IMR-90 (cell line): ENCODE results near the gene LRRC42. TPM values are rescaled to one million over a fixed set of nuclear protein-coding genes. Genes with fewer than 3 reads are reported as not detected.

Experiments used
- ATAC-seq: fragments of 200-7000 bp; cut with Tn5 transposase; 2 replicates; pipeline ENCODE4 v1.9.1; 2020; ENCODE audit warnings: low read depth, mild to moderate bottlenecking, moderate library complexity
- BruUV-seq: library from RNA; stranded (reverse); fragments of 400-500 nt; replicated peaks from 2 replicates; lab custom pipeline; 2021; lab: Mats Ljungman, UMichigan
- CTCF ChIA-PET: fragments of 300-600 bp; formaldehyde crosslinking; extraction: SDS; loops from one replicate; lab custom pipeline; 2021; ENCODE audit warnings: antibody characterized with exemption; lab: Yijun Ruan, JAX
- POLR2A ChIA-PET: fragments of 300-600 bp; sonication (Branson Sonifier 250); formaldehyde crosslinking; loops from one replicate; lab custom pipeline; 2022; ENCODE audit warnings: antibody characterized with exemption; ENCODE audit not compliant: unreplicated experiment; lab: Charles Lee
- DNase-seq: peaks from one replicate; pipeline ENCODE4 v3.0.0; 2013
- H2AFZ ChIP-seq: replicated peaks from 2 replicates; pipeline ENCODE3; 2013; ENCODE audit warnings: low read length, mild to moderate bottlenecking; ENCODE audit not compliant: poor library complexity
- H2AK5ac ChIP-seq: 2 replicates; pipeline ENCODE4 v1.6.1; 2013; ENCODE audit warnings: low read depth, low read length, inconsistent platforms
- H2AK9ac ChIP-seq: replicated peaks from 2 replicates; pipeline ENCODE3; 2013; ENCODE audit warnings: mild to moderate bottlenecking, low read depth, low read length, moderate library complexity; ENCODE audit not compliant: poor library complexity
- H2BK120ac ChIP-seq: 2 replicates; pipeline ENCODE4 v1.6.1; 2013; ENCODE audit warnings: low read depth, low read length, inconsistent platforms
- H2BK15ac ChIP-seq: 3 replicates; pipeline ENCODE4 v1.6.1; 2013; ENCODE audit warnings: low read depth, low read length, inconsistent platforms
- H2BK20ac ChIP-seq: 2 replicates; pipeline ENCODE4 v1.6.1; 2013; ENCODE audit warnings: low read depth, mild to moderate bottlenecking, inconsistent platforms, low read length, moderate library complexity
- H2BK5ac ChIP-seq: 2 replicates; pipeline ENCODE4 v1.6.1; 2013; ENCODE audit warnings: mild to moderate bottlenecking, low read depth, low read length, inconsistent platforms; ENCODE audit not compliant: poor library complexity, severe bottlenecking
- H3K14ac ChIP-seq: replicated peaks from 2 replicates; pipeline ENCODE4 v1.6.1; 2013; ENCODE audit warnings: low read depth, low read length, inconsistent platforms
- H3K18ac ChIP-seq: 2 replicates; pipeline ENCODE4 v1.6.1; 2013; ENCODE audit warnings: low read depth, low read length, control low read depth
- H3K23ac ChIP-seq: 2 replicates; pipeline ENCODE4 v1.6.1; 2013; ENCODE audit warnings: low read depth, low read length, inconsistent platforms
- H3K27ac ChIP-seq: 2 replicates; pipeline ENCODE4 v1.5.1; 2013; ENCODE audit warnings: mild to moderate bottlenecking, control low read depth, low read length; ENCODE audit not compliant: insufficient read depth
- H3K27me3 ChIP-seq: 2 replicates; pipeline ENCODE4 v1.6.1; 2013; ENCODE audit warnings: low read length; ENCODE audit not compliant: control insufficient read depth, insufficient read depth
- H3K36me3 ChIP-seq: 2 replicates; pipeline ENCODE4 v1.6.1; 2013; ENCODE audit warnings: low read length, mixed read lengths; ENCODE audit not compliant: control insufficient read depth, insufficient read depth
- H3K4ac ChIP-seq: 2 replicates; pipeline ENCODE4 v1.6.1; 2013; ENCODE audit warnings: low read depth, low read length, inconsistent platforms
- H3K4me1 ChIP-seq: 2 replicates; pipeline ENCODE4 v1.6.1; 2013; ENCODE audit warnings: low read length, mixed read lengths; ENCODE audit not compliant: control insufficient read depth, insufficient read depth
- H3K4me2 ChIP-seq: 2 replicates; pipeline ENCODE4 v1.6.1; 2013; ENCODE audit warnings: low read depth, mild to moderate bottlenecking, control low read depth, low read length, moderate library complexity
- H3K4me3 ChIP-seq: 2 replicates; pipeline ENCODE4 v1.5.1; 2013; ENCODE audit warnings: low read depth, mild to moderate bottlenecking, control low read depth, low read length, moderate library complexity; ENCODE audit not compliant: insufficient read depth
- H3K56ac ChIP-seq: 2 replicates; pipeline ENCODE4 v1.6.1; 2013; ENCODE audit warnings: low read length, inconsistent platforms; ENCODE audit not compliant: insufficient read depth; ENCODE audit errors: extremely low read depth
- H3K79me1 ChIP-seq, 2 experiments: 2 replicates each; pipeline ENCODE4 v1.6.1; 2013; ENCODE audit warnings: low read length in 2 of 2, inconsistent platforms in 1 of 2, low read depth in 1 of 2
- H3K9ac ChIP-seq: 2 replicates; pipeline ENCODE4 v1.6.1; 2013; ENCODE audit warnings: low read depth, low read length, control low read depth
- H3K9me1 ChIP-seq: 2 replicates; pipeline ENCODE4 v1.6.1; 2013; ENCODE audit warnings: low read length, inconsistent platforms; ENCODE audit not compliant: insufficient read depth
- H3K9me3 ChIP-seq: 2 replicates; pipeline ENCODE4 v1.6.1; 2013; ENCODE audit warnings: low read length; ENCODE audit not compliant: control insufficient read depth, insufficient read depth
- H4K20me1 ChIP-seq: 2 replicates; pipeline ENCODE4 v1.6.1; 2013; ENCODE audit warnings: low read length, inconsistent platforms; ENCODE audit not compliant: insufficient read depth
- H4K5ac ChIP-seq: 2 replicates; pipeline ENCODE4 v1.6.1; 2013; ENCODE audit warnings: mild to moderate bottlenecking, low read depth, low read length, control low read depth
- H4K8ac ChIP-seq, 2 experiments: 2 replicates each; pipeline ENCODE4 v1.6.1; 2013; ENCODE audit warnings: low read depth in 2 of 2, low read length in 2 of 2, control low read depth in 1 of 2, inconsistent platforms in 1 of 2
- H4K91ac ChIP-seq: 2 replicates; pipeline ENCODE4 v1.6.1; 2013; ENCODE audit warnings: low read depth, low read length, inconsistent platforms; ENCODE audit not compliant: insufficient read depth
- BHLHE40 ChIP-seq: fragments of 150-350 bp; IDR thresholded peaks from 2 replicates; pipeline ENCODE4 v1.6.1; 2016; ENCODE audit warnings: mild to moderate bottlenecking, low read depth, low read length
- CEBPB ChIP-seq: IDR thresholded peaks from 2 replicates; pipeline ENCODE4 v1.6.1; 2012; ENCODE audit warnings: low read depth, low read length, improper control_type of control experiment
- CHD1 ChIP-seq: IDR thresholded peaks from 2 replicates; pipeline ENCODE4 v1.6.1; 2012; ENCODE audit warnings: low read depth, low read length, improper control_type of control experiment
- FOS ChIP-seq: fragments of 150-350 bp; IDR thresholded peaks from 2 replicates; pipeline ENCODE4 v1.6.1; 2016; ENCODE audit warnings: low read depth, low read length
- MAFK ChIP-seq: IDR thresholded peaks from 2 replicates; pipeline ENCODE4 v1.6.1; 2012; ENCODE audit warnings: low read depth, low read length, improper control_type of control experiment
- MAZ ChIP-seq: IDR thresholded peaks from 2 replicates; pipeline ENCODE4 v1.6.1; 2012; ENCODE audit warnings: low read depth, mild to moderate bottlenecking, low read length, improper control_type of control experiment, moderate library complexity, borderline replicate concordance
- MXI1 ChIP-seq: IDR thresholded peaks from 2 replicates; pipeline ENCODE4 v1.6.1; 2012; ENCODE audit warnings: low read depth, mild to moderate bottlenecking, low read length, moderate library complexity, borderline replicate concordance
- NFE2L2 ChIP-seq: fragments of 150-350 bp; IDR thresholded peaks from 2 replicates; pipeline ENCODE4 v1.6.1; 2016; ENCODE audit warnings: low read depth, mild to moderate bottlenecking, low read length
- POLR2A ChIP-seq: IDR thresholded peaks from 2 replicates; pipeline ENCODE4 v1.6.1; 2012; ENCODE audit warnings: mild to moderate bottlenecking, low read depth, low read length
- RAD21 ChIP-seq: IDR thresholded peaks from 2 replicates; pipeline ENCODE4 v1.6.1; 2012; ENCODE audit warnings: low read length, improper control_type of control experiment
- RCOR1 ChIP-seq: IDR thresholded peaks from 2 replicates; pipeline ENCODE4 v1.6.1; 2012; ENCODE audit warnings: mild to moderate bottlenecking, low read length, improper control_type of control experiment; ENCODE audit not compliant: insufficient replicate concordance
- RFX5 ChIP-seq: IDR thresholded peaks from 2 replicates; pipeline ENCODE4 v1.8.0; 2012; ENCODE audit warnings: low read depth, mild to moderate bottlenecking, low read length, moderate library complexity
- SMC3 ChIP-seq: fragments of 150-350 bp; IDR thresholded peaks from 2 replicates; pipeline ENCODE4 v1.6.1; 2016; ENCODE audit warnings: low read depth, mild to moderate bottlenecking, antibody characterized with exemption, low read length, moderate library complexity
- dilution Hi-C: fragments of 300-500 bp; cut with HindIII; formaldehyde crosslinking; loops from one replicate; pipeline ENCODE4 v1.14.3; 2018; ENCODE audit warnings: low sequenced_read_pairs; ENCODE audit not compliant: unreplicated experiment
- in situ Hi-C: fragments of 300-500 bp; cut with MboI; formaldehyde crosslinking; loops from 3 replicates; pipeline ENCODE4 v1.14.3; 2019; ENCODE audit warnings: low sequenced_read_pairs, inconsistent platforms, mixed read lengths
- intact Hi-C: fragments of 100-400 bp; cut with micrococcal nuclease; formaldehyde crosslinking; loops from 2 replicates; pipeline ENCODE4 v1.10.0; 2022
- polyA plus RNA-seq, 3 experiments: library from polyadenylated mRNA; depleted of rRNA; stranded (reverse); fragments of >200 nt; gene quantifications; 2 replicates each; pipeline ENCODE4 v1.2.3, GENCODE V29; 2012; ENCODE audit warnings: low replicate concordance in 1 of 3
- total RNA-seq: library from RNA; depleted of rRNA; stranded (reverse); fragments of >200 nt; gene quantifications from 2 replicates; pipeline ENCODE4 v1.2.3, GENCODE V29; 2012
- TF ChIP-seq, protein P1 (sequence below): fragments of 150-350 bp; IDR thresholded peaks from 2 replicates; pipeline ENCODE4 v1.6.1; 2016; ENCODE audit warnings: low read depth, mild to moderate bottlenecking, low read length, moderate library complexity, borderline replicate concordance
- TF ChIP-seq, protein P2 (sequence below): conservative IDR thresholded peaks from 2 replicates; pipeline ENCODE4 v1.5.1; 2012; ENCODE audit warnings: mild to moderate bottlenecking, low read depth, low read length, improper control_type of control experiment
- TF ChIP-seq, protein P3 (sequence below): fragments of 150-350 bp; IDR thresholded peaks from 2 replicates; pipeline ENCODE4 v1.6.1; 2017; ENCODE audit warnings: mild to moderate bottlenecking, antibody characterized with exemption, low read length, low read depth

Gene LRRC42
- total and polyA plus RNA-seq, 2 of the 4 experiments (the other 2 are of a cell fraction): 39.9 to 47.5 TPM

DNA sequence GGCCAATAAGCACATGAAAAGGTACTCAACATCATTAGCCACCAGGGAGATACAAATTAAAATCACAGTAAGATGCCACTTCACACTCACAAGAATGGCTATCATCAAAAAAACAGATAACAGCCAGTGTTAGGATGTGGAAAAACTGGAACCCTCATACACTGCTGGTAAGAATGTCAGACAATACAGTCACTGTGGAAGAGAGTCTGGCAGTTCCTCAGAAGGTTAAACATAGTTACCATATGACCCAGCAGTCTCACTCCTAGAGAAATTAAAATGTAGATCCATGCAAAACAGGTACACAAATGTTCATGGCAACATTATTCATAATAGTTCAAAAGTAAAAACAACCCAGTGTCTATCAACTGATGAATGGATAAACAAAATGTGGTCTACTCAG, 38.6 kb downstream of the LRRC42 start:
- Histone ChIP-seq H2BK20ac (no peak overlapping the region), H2AK5ac (no peak overlapping the region), H3K56ac (no peak overlapping the region), H2BK15ac (no peak overlapping the region), H3K27me3 (no peaks in the 10 kb centered on the region; the same call in 1 of the 2 replicates), H3K4me1 (peaks cover 2% of the 10 kb centered on the region; the same call in 1 of the 2 replicates), H3K4me2 (no peak overlapping the region), H4K20me1 (no peaks in the 10 kb centered on the region), H3K9me1 (no peaks in the 10 kb centered on the region), H4K91ac (no peak overlapping the region), H3K9me3 (no peaks in the 10 kb centered on the region), H3K27ac (no peak overlapping the region), H3K14ac (no peak overlapping the region), H4K5ac (no peak overlapping the region), H3K9ac (no peak overlapping the region), H2AFZ (no peak overlapping the region), H3K18ac (no peak overlapping the region), H3K36me3 (no peaks in the 10 kb centered on the region), H3K23ac (no peak overlapping the region), H4K8ac (no peak overlapping the region), H2AK9ac (no peak overlapping the region), H3K4ac (no peak overlapping the region), H3K79me1 (no peaks in the 10 kb centered on the region), H2BK120ac (no peak overlapping the region), H2BK5ac (no peak overlapping the region), H3K4me3 (no peak overlapping the region)
- BruUV-seq: no TSS peak
- CTCF ChIA-PET: no interaction called here
- POLR2A ChIA-PET: no interaction called here
- in situ Hi-C loops: no loop called here
- DNase-seq (no peak), ATAC-seq (no peak)
- dilution Hi-C loops: no loop called here
- intact Hi-C loops: no loop called here
- no peak for TF ChIP-seq SMC3
- no peak for TF ChIP-seq RCOR1
- no peak for TF ChIP-seq CHD1
- TF ChIP-seq POLR2A: no peak
- TF ChIP-seq, protein P1, sequence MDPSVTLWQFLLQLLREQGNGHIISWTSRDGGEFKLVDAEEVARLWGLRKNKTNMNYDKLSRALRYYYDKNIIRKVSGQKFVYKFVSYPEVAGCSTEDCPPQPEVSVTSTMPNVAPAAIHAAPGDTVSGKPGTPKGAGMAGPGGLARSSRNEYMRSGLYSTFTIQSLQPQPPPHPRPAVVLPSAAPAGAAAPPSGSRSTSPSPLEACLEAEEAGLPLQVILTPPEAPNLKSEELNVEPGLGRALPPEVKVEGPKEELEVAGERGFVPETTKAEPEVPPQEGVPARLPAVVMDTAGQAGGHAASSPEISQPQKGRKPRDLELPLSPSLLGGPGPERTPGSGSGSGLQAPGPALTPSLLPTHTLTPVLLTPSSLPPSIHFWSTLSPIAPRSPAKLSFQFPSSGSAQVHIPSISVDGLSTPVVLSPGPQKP: no peak
- no peak for TF ChIP-seq BHLHE40
- TF ChIP-seq FOS: no peak
- TF ChIP-seq, protein P2, sequence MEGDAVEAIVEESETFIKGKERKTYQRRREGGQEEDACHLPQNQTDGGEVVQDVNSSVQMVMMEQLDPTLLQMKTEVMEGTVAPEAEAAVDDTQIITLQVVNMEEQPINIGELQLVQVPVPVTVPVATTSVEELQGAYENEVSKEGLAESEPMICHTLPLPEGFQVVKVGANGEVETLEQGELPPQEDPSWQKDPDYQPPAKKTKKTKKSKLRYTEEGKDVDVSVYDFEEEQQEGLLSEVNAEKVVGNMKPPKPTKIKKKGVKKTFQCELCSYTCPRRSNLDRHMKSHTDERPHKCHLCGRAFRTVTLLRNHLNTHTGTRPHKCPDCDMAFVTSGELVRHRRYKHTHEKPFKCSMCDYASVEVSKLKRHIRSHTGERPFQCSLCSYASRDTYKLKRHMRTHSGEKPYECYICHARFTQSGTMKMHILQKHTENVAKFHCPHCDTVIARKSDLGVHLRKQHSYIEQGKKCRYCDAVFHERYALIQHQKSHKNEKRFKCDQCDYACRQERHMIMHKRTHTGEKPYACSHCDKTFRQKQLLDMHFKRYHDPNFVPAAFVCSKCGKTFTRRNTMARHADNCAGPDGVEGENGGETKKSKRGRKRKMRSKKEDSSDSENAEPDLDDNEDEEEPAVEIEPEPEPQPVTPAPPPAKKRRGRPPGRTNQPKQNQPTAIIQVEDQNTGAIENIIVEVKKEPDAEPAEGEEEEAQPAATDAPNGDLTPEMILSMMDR: no peak
- no peak for TF ChIP-seq RFX5
- no peak for TF ChIP-seq CEBPB
- no peak for TF ChIP-seq MXI1
- no peak for TF ChIP-seq MAFK
- TF ChIP-seq NFE2L2: no peak
- TF ChIP-seq, protein P3, sequence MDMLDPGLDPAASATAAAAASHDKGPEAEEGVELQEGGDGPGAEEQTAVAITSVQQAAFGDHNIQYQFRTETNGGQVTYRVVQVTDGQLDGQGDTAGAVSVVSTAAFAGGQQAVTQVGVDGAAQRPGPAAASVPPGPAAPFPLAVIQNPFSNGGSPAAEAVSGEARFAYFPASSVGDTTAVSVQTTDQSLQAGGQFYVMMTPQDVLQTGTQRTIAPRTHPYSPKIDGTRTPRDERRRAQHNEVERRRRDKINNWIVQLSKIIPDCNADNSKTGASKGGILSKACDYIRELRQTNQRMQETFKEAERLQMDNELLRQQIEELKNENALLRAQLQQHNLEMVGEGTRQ: no peak
- TF ChIP-seq MAZ: no peak
- no peak for TF ChIP-seq RAD21
